Aorta (tissue), 5 donors: ENCODE results near the gene FGF12. TPM values are rescaled to one million over a fixed set of nuclear protein-coding genes. Genes with fewer than 3 reads are reported as not detected.

Source experiments
- ATAC-seq: fragments of 200-7000 bp; cut with Tn5 transposase; one replicate; pipeline ENCODE4 v1.9.1; 2022; ENCODE audit warnings: moderate library complexity; ENCODE audit not compliant: low FRiP score
- DNase-seq, 2 donors: peaks; one replicate each; pipeline ENCODE4 v3.0.0-alpha.2; 2020
- H3K27ac ChIP-seq, 2 donors: one replicate each; pipeline ENCODE4 v1.5.1; 2013; ENCODE audit warnings: low read length in 2 of 2, mild to moderate bottlenecking in 2 of 2, moderate library complexity in 2 of 2, control low read depth in 1 of 2, inconsistent platforms in 1 of 2, low read depth in 1 of 2
- H3K27me3 ChIP-seq, 2 donors: one replicate each; pipeline ENCODE4 v1.6.1; 2013; ENCODE audit warnings: control low read depth in 1 of 2, low read length in 1 of 2, mild to moderate bottlenecking in 1 of 2, moderate library complexity in 1 of 2; ENCODE audit not compliant: insufficient read depth in 2 of 2, control insufficient read depth in 1 of 2
- H3K36me3 ChIP-seq, 2 donors: one replicate each; pipeline ENCODE4 v1.6.1; 2013; ENCODE audit warnings: control low read depth in 1 of 2, low read length in 1 of 2, mild to moderate bottlenecking in 1 of 2; ENCODE audit not compliant: insufficient read depth in 2 of 2, control insufficient read depth in 1 of 2
- H3K4me1 ChIP-seq, 2 donors: one replicate each; pipeline ENCODE4 v1.6.1; 2013; ENCODE audit warnings: low read length in 2 of 2, control low read depth in 1 of 2, mild to moderate bottlenecking in 1 of 2, moderate library complexity in 1 of 2; ENCODE audit not compliant: insufficient read depth in 2 of 2, control insufficient read depth in 1 of 2
- H3K4me3 ChIP-seq, 2 donors: one replicate each; pipeline ENCODE4 v1.5.1; 2013; ENCODE audit warnings: low read length in 2 of 2, control low read depth in 1 of 2, mild to moderate bottlenecking in 1 of 2
- H3K9me3 ChIP-seq: one replicate; pipeline ENCODE4 v1.6.1; 2013; ENCODE audit warnings: mild to moderate bottlenecking, low read length; ENCODE audit not compliant: control insufficient read depth
- WGBS, 2 donors: extraction: QIAGEN DNeasy Blood & Tissue Kit; methylation state at CpG; one replicate each; pipeline ENCODE4 v1.1.7; 2013; 5-methylcytosine and 5-hydroxymethylcytosine counted together
- intact Hi-C, 2 donors: fragments of 100-400 bp; cut with DNase I; formaldehyde crosslinking; loops; one replicate each; pipeline versions ENCODE4 v1.14.2 to v1.15.0; 2022
- polyA plus RNA-seq, 2 donors: library from polyadenylated mRNA; stranded (reverse); fragments of 200-250 nt; gene quantifications; one replicate each; pipeline ENCODE4 v1.2.3, GENCODE V29; 2013
- total RNA-seq, 2 donors: library from RNA; stranded (reverse); fragmentation: NEBNext Ultra II Directional; extraction: Animal tissue kit (Norgen Biotek cat#: 25700); gene quantifications; one replicate each; pipeline ENCODE4 v1.2.1, GENCODE V29; 2021
- donor health status: healthy with polysubstance abuse.
- donor health status: Bipolar disorder and iron deficiency.
- donor health status: DM: no; HTN: no; CAD: no.
- donor health status: DM: no; HTN: no; CAD: no.
- donor health status: DM: yes; HTN: yes; CAD: no.

The FGF12 gene
- total and polyA plus RNA-seq, 4 donors, result 0.05 to 1.2 (median 0.96) TPM

DNA sequence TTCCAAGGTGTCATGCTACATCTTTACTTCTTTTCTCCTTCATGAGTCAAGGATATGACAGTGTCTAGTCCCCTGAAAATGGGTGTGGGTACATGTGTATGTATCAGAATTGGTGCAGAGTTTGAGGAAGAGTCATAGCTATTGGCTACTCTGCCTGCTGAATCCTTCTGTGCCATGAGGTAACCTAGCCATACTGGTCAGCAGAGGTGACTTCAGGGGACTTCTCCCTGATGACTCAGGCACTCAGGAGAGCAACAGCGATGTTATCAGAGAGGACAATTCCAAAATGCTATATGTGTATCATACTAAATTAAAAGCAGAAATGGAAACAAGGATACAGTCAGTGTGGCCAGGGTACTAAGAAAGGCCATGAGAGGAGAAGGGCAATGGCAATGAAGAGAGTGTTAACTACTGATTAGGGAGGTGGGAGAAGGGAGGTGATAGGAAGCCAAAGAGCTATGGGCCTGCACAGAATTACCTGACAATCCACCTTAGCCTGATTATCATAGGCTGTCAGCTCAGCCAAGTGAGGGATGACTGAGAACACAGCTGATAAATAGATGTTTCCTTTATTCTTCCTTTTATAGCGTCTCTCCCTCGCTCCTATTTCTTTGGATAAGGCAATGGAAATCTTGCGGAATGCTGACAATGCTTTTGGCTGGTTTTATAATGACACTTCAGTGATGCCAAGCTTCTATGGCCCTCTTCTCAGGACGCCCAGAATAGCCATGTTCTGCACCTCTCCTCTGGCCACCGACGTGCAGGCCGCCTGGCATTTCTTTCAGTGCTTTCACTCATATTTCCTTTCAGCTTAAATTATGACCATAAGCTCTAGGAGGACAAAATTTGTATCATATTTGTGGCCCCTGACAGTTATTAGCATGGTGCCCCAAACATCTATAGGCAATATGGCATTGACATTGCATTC lies 90.6 kb downstream of the FGF12 start:
- Histone ChIP-seq H3K27ac (no peak overlapping the region), H3K27me3 (no peaks in the 10 kb centered on the region), H3K9me3 (no peaks in the 10 kb centered on the region), H3K4me3 (no peak overlapping the region), H3K4me1 (no peaks in the 10 kb centered on the region), H3K36me3 (no peaks in the 10 kb centered on the region)
- intact Hi-C loops, result no loop called here
- DNase-seq (no peak), ATAC-seq (no peak)
- 33 to 40% methylated on average over 8 of the region's 8 CpGs for WGBS, 2 donors

DNA sequence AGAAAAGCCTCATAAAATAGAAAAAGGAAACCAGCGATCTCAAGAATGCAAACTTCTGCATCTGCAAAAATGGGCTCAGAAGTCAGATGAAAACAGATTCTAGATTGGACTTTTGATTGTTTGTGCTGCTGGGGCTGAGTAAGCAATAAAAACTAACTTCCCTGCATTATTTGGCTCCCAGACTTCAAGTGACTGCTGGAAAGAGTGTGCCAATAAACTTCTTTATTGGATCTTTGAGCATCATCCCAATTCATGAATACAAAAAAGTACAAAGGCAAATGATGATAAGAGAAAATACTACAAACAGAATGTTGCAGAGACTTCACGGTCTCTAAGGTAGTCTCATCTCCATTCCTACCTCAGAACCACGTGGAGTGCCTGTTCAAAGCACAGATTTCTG lies 97.9 kb downstream of the FGF12 start:
- H3K27ac ChIP-seq, result no peak overlapping the region

DNA sequence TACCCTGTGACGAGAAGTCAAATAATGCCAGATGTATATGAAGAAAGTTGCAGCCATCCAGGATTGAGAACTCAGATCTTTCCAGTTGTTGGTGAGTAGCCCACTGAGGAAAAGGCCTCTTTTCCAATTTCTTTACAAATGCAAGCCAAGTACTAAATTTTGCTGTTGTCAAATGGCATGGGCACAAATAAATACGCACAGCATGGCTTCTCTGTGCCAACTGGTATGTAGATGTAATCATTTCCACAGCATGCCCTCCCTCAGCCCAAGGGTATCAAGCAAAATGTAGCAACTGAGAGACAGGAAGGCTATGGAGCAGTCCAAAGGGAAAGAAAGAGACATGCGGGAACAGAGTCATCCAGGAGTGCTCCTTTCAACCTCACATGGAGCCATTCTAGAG lies 105.4 kb downstream of the FGF12 start:
- ATAC-seq, result no peak
- no peaks in the 10 kb centered on the region for H3K4me1 ChIP-seq
- H3K36me3 ChIP-seq, result no peaks in the 10 kb centered on the region
- H3K9me3 ChIP-seq, result no peaks in the 10 kb centered on the region
- H3K27me3 ChIP-seq, result no peaks in the 10 kb centered on the region
- no peak for DNase-seq
- WGBS, 2 donors, result 75 to 83% methylated on average over 3 of the region's 3 CpGs
- no peak overlapping the region for H3K27ac ChIP-seq
- H3K4me3 ChIP-seq, result no peak overlapping the region
- intact Hi-C loops, result no loop called here

More for the DNA sequence above, 97.9 kb downstream of the FGF12 start:
- intact Hi-C loops, result no loop called here
- no peak for ATAC-seq
- 71 to 72% methylated on average over 3 of the region's 3 CpGs for WGBS, 2 donors
- no peaks in the 10 kb centered on the region for H3K27me3 ChIP-seq
- DNase-seq, result no peak
- no peaks in the 10 kb centered on the region for H3K4me1 ChIP-seq
- H3K36me3 ChIP-seq, result no peaks in the 10 kb centered on the region
- no peak overlapping the region for H3K4me3 ChIP-seq
- H3K9me3 ChIP-seq, result no peaks in the 10 kb centered on the region

DNA sequence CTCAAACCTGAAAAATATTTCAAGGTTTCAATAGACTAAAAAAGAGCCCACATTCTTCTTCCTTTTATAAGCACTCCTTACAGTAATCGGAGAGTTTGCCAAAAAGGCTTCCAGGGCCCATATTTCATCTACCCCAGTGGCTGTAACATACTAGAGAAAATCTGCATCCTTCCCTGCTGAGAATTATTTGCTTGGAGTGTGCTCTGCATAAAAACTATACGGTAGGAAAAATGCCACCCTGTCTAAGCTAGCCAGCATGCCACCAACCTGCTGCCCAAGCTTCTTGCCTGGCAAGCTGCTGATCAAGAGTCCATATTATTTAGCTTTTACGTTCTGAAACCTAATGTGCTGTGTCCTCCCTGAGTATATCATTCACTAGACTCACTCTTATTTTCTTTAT lies 107.1 kb downstream of the FGF12 start:
- no peak for ATAC-seq
- no peaks in the 10 kb centered on the region for H3K27me3 ChIP-seq
- no peak overlapping the region for H3K27ac ChIP-seq
- WGBS, 2 donors, result 15 to 34% methylated on average over 3 of the region's 3 CpGs
- intact Hi-C loops, result no loop called here
- DNase-seq, result no peak
- H3K9me3 ChIP-seq, result no peaks in the 10 kb centered on the region
- H3K36me3 ChIP-seq, result no peaks in the 10 kb centered on the region
- no peaks in the 10 kb centered on the region for H3K4me1 ChIP-seq
- no peak overlapping the region for H3K4me3 ChIP-seq

DNA sequence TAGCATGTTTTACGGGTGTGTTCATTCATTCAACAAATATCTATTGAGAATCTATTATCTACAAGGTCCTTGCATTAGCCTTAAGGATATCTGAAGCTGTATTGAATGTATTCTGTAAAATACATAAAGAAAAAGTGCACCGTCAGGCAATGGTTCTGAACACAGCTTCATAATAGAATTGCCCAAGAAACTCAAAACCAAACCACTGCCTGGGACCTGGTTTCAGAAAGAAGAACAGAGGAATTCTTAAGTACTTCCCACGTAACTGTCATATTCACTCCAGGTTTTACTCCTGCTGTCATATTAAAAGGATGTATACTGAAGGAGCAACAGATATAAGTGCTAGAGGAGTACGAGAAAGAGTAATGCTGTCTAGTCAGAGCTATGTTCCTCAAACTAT lies 115.9 kb downstream of the FGF12 start:
- Histone ChIP-seq H3K4me3 (no peak overlapping the region), H3K27ac (no peak overlapping the region), H3K27me3 (no peaks in the 10 kb centered on the region), H3K36me3 (no peaks in the 10 kb centered on the region), H3K4me1 (no peaks in the 10 kb centered on the region), H3K9me3 (no peaks in the 10 kb centered on the region)
- DNase-seq, result no peak
- intact Hi-C loops, result no loop called here
- 93 to 96% methylated on average over 4 of the region's 4 CpGs for WGBS, 2 donors
- no peak for ATAC-seq

DNA sequence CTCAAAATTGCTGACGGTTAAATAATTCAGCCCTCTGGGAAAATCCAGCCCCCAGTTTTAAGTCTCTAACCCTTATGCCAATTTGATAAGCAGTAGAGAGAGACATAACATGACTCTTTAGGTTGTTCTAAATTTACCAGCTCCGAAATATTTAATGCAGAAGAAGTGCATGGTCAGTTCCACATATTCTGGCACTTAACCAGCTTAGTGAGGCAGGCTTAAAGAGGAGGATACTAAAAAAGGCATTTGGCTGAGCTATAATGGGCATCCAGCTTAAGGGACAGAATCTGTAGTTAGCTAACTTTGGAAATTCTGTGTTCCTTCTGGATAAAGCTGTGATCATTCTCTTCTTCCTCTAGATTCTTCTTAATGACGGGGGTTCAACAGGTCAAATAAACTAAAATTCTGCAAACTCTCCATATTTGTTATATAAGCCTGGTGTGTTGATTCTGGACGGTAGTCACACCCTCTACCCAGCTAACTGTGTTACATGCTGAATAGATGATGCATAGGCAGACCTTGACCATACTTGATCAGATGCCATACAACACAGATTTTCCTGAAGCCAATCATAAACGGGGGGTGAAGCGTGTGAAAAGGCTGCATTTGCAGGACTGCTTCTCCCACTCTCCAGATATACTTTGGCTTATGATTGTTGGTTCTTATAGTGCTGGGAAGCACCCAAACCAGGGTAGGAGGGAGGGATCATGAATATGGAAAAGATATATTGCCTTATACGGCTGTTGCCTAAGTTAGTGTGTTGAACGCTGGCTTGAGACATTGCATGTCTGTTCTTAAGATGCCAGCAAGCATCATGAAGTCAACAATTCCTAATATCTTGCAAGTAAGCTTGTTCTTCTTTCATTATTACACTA lies 118.4 kb downstream of the FGF12 start:
- Histone ChIP-seq H3K4me3 (no peak overlapping the region), H3K27me3 (no peaks in the 10 kb centered on the region), H3K4me1 (no peaks in the 10 kb centered on the region), H3K9me3 (no peaks in the 10 kb centered on the region), H3K36me3 (no peaks in the 10 kb centered on the region), H3K27ac (no peak overlapping the region)
- ATAC-seq (no peak), DNase-seq (no peak)
- 8 to 14% methylated on average over 8 of the region's 8 CpGs for WGBS, 2 donors
- intact Hi-C loops, result no loop called here

DNA sequence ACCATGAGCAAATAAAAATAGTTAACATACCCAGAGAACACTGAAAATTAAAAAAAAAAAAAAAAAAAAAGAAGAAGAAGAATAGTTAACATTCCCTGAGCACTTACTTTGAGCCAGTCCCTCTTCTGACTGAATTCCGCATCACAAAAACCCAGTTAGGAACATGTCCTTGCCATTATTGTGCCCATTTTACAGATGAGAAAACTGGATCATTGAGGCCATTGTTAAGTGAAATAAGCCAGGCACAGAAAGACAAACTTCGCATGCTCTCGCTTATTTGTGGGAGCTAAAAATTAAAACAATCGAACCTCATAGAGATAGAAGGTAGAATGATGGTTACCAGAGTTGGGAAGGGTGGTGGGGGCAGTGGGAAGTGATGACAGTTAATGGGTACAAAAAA lies 119.5 kb downstream of the FGF12 start:
- Histone ChIP-seq H3K4me3 (no peak overlapping the region), H3K9me3 (peaks cover 2% of the 10 kb centered on the region), H3K27me3 (no peaks in the 10 kb centered on the region), H3K27ac (no peak overlapping the region), H3K4me1 (no peaks in the 10 kb centered on the region), H3K36me3 (no peaks in the 10 kb centered on the region)
- no peak for DNase-seq
- ATAC-seq, result no peak
- 90 to 93% methylated on average over 4 of the region's 4 CpGs for WGBS, 2 donors
- intact Hi-C loops, result no loop called here

DNA sequence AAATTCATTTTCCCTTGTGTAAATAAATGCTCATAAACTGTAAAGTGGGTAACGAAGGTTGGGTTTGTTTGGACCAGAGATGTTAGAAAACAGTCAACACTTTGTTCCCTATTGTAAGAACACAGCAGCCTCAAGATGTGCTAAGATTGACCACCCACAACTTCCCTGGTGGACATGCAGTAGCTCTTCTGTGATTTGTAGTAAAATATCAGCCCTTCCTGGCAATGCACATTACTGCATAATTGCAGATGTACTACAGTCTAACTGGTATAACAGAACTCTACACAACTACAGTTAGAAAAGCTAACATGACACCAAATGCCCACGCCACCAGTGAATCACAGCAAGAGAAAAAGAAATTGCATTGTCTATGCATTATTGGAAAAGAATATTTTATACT lies 129.4 kb downstream of the FGF12 start:
- no peak for DNase-seq
- Histone ChIP-seq H3K4me1 (no peaks in the 10 kb centered on the region), H3K4me3 (no peak overlapping the region), H3K27me3 (no peaks in the 10 kb centered on the region), H3K27ac (no peak overlapping the region), H3K36me3 (no peaks in the 10 kb centered on the region), H3K9me3 (peaks cover 2% of the 10 kb centered on the region)
- intact Hi-C loops, result no loop called here
- ATAC-seq, result no peak
- WGBS, 2 donors, result 81 to 84% methylated on average over 2 of the region's 2 CpGs
